Renal pelvis (tissue), 4 donors: Measurements from ENCODE around the gene TMEM54. TPM values are rescaled to one million over a fixed set of nuclear protein-coding genes. Genes with fewer than 3 reads are reported as not detected.
A peak's percentile ranks its signal among the peaks of the same experiment; 100 is the strongest.

Experiments used
- DNase-seq: peaks from one replicate; pipeline ENCODE4 v3.0.0-alpha.2; 2013
- polyA plus RNA-seq, 3 donors: library from polyadenylated mRNA; unstranded; fragments of 120-200 nt; gene quantifications; one replicate each; pipeline ENCODE4 v1.2.1, GENCODE V29; 2013; ENCODE audit not compliant: insufficient read length in 3 of 3

TMEM54 gene
- polyA plus RNA-seq, 3 donors: 7.2 to 10.1 (median 7.4) TPM

DNA sequence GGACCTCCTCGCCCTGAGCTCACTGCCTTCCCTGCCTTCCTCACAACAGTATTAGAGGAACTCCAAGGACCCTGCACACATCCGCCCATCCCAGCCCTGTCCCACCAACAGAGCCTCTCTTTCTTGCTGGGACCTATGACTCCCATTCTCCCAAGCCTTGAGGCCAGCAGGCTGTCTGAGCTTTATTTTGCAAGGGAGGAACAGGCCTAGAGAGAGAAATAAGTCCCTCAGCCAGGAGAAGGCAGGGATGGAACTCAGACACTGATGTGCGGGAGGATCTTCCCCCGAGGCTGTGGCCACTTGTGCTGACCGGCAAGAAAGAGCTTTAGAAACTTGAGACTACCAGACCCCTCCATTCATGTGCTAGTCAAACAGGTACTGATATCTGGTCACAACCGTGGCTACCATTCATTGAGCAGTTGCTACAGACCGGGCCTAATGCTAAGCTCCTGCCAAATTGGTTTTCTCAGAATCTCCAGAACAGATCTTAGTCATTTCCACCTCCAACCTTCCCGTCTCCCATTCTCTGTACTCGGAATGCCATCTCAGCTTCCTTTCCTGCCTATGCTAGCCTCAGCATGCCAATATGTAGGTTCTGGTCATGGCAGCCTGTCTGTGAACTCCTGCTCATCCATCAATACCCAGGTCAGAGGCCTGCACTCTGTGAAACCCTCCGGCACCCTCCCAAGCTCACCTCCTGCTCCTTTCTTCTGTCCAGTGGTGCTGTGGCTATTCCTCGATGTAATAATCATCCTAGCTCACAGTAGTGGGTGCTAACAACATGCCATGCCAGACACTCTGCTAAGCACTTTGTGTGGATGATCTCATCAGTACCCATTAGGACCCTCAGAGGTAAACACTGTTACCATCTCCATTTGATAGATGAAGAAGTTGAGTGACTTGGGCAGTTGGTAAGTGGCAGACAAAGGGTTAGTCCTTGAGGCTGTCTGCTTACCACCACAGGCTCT, 3.8 kb downstream of the TMEM54 start:
- DNase-seq: no peak

DNA sequence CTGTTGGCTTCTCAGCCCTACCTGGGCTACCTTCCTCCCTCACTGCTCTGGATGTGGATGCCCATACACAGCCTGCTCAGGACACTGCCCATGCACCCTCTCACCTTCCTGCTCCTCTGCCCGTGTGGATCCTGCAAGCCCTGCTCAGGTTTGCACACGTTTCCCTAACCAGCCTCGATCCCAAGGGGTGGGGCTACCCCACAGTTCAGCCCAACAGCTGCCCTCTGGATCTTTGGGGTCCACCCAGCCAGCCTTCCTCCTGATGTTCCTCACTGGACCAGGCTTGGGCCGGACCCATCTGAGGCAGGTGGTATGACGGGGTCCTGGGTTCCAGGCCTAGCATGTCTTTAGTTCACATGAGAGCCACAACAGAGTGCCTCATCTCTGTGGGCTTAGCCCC, 4.7 kb downstream of the TMEM54 start:
- no peak for DNase-seq

DNA sequence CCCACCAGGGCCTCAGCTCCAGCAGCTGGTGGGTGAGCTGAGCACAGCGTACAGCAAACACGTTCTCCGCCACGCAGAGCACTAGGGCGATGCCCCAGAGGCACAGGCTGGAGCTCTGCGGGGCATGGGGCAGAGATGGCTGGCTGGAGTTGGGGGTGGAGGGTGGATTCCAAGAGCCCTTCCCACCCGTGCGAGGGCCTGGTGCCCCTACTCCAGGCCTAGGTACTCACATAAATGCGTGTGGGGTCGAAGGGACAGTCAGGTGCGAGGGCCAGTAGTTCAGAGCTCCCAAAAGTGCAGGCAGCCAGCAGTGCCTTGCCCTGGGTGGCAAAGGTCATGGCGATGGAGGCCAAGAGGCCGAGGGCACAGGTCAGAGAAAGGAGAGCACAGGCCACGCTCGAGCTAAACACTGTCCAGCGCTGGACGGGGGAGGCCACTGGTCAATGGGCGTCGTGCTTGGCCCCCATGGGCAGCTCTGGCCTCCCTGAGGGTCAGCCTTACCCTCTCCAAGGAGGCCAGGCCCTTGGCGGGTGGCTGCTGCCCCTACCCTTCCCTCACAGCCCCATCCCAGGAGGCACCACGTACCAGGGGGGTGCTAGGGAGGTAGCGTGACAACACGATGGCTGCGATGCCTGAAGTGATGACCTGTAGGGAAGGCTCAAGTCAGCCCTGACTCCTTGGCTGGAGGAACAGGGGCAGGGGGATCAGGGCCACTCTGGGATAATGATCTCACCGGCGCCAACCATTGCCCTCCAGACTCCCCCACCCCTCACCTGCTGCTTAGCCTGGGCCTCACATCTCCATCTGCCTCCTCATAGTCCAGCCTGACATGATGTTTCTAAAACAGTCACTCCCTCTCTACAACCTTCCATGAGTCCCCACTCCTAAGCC, 5.6 kb downstream of the TMEM54 start:
- DNase-seq: no peak

DNA sequence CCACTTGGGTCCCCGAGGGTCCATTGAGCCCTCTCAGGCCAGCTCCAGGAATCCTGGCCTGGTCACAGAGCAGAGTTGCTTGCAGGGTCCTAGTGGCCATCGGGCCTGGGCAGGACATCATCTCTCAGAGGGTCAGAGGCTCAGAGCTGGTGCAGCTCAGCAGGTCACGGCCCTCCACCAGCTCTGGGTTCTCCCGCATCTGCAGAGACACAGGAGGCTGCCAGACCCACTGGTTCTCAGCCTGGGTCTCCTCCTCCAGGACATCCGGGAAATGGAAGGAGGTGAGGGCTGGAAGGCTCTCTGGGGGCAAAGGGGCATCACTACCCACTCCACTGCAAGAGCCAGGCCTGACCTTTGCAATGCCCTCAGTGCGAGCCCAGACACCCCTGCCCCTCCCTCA, 6.5 kb downstream of the TMEM54 start:
- no peak for DNase-seq

DNA sequence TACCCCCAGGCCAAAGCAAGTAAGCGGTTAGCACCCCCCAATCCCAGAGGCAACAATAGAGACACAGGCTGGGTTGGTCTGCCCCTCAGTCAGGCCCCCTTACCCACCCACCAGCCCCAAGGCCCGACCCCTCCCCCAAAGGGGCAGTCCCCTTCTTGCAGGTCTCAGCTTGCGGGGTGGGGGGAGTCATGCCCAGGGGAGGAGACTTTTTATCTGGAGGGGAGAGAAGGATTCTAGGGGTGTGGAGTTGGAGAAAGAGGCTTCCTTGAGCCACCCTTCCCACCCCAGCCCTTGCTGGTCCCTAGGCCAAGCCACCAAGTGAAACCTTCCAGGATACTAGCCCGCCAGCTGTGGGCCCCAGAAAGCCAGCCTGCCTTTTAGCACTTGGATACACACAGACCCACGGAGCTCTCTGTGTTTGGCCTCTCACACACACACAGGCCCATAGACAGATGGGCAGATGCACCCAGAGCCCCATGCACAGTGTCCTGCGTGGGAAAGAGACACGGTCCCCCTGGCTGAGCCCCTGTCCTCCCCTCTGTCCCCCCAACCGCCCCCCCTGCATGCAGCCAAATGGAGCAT, 7.1 kb downstream of the TMEM54 start:
- no peak for DNase-seq

DNA sequence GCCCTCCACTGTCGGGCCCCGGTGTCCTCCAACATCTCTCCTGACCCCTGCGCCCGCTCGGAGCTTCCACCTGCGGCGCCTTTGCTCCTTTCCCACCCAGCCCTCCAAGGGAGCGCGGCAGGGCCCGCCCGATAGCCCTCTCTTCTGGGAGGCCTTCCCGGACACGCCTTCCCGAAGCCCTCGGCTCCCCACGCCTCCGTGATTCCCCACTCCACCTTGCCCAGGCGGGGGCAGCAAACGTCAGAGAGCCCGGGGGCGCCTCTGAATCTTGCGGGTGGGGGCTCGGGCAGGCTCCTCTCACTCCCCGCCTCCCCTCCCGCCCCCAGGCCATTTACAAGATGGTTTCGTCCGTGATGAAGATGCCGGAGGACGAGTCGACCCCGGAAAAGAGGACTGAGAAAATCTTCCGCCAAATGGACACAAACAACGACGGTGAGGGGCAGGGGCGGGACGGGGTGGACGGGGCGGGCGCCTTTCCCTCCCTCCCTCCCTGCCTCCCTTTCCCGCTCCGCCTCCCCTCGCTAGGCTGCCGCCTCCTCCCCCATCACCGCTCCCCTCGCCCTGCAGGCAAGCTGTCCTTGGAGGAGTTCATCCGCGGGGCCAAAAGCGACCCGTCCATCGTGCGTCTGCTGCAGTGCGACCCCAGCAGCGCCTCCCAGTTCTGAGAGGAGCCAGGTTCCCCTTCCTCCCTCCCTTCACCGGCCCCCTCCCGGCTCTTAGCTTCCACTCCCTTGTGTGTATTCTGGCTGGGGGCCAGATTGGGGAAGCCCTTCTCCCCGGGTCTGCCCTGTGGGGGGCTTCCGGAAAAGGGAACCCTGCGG, 7.8 kb downstream of the TMEM54 start:
- no peak for DNase-seq

DNA sequence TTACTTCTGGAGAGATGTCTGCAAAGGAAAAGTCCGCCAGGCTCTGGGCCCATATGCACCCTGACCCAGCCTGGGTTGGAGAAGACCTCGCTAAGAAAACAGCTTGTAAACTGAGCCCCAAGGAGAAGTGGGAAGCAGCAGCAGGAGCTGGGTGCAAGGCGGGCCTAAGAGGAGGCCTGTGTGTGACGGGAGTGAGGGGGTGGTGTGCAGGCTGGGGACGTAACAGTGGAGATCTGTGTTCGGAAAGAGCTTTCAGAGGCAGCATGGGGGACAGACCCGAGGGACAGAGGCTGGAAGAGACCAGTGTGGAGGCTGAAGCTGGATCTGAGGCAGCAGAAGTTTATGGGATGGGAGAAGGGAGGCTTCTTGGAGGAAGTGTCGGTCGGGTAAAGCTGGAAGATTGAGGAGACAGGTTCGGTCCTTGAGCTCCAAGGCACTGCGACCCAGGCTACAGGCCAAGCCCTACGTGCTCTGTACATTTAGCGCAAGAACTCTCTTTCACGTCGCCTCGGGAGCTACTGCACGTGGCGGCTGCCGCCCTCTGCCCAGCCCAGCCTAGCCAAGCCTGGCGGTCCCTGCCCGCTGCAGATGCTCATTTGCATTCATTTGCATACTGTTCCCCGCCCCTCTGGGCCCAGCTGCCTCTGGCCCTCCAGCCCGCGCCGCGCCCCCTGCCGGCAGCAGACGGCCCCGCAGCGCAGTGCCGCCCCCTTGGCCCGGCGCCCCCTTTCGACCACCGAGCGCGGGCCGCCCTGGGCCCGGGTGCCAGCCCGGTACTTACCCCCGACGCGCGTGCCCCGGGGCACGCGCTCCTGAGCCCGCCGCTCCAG, 8.6 kb downstream of the TMEM54 start:
- no peak for DNase-seq

DNA sequence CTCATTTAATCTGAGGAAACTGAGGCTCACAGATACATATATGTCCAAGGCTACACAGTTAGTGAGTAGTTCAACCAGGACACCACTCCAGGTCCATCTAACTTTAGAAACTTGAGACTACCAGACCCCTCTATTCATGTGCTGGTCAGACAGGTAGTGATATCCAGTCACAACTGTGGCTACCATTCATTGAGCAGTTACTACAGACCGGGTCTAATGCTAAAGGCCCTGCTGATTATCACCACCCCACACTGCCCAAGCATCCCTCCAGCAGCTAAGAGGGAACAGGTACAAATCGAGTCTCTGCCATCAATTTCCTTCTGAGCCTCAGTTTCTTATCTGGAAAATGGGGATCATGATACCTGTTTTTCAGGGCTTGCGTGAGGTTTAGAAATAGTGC, 9.6 kb downstream of the TMEM54 start:
- DNase-seq: no peak

DNA sequence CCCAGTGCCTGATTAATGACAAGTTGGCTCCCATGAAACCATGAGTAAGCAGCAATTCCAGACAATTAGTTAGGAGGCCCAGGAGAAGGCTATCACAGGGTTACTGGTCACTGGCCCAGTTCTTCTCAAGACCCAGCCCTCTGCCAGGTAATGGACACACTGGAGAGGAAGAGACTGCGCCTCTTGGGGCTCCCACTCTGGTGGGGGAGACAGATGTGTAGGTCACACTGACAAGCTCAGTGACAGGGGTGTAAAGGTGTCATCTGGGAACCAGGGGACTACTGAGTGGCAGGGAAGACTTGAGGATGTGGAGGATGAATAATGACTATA, 10.0 kb downstream of the TMEM54 start:
- DNase-seq: no peak

DNA sequence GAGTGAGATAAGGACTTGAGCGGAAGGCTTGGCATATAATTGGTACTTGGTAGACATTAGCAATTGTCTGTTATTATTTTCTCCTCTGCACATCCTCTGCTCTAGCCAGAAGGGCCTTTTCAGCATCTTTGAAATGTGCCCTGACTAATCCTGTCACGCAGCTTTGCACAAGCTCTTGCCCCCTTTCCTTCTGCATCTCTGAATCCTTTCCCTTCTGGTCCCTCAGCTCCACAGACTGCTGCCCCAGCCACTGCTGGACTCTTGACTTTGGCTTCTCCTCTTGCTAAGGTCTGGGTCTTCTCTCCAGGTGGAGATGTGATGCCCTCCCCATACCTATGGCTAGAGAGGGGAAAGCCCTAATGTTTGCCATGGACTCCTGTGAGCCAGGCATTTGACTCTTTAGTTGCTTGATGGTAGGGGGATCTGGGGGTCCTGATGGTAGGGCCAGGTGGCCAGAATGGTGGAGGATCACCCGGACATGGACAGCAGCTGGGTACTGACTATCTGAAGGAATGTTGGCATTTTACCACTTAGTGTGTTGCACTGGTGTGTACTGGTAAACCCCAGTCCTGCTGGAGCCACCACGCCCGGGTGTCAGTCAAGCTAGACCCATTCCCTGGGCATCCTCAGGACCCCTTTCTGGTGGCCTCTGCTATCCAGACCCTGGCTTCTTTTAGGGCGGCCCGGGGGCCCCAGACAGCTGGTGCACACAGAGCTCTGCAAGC, 10.5 kb downstream of the TMEM54 start:
- DNase-seq: no peak

DNA sequence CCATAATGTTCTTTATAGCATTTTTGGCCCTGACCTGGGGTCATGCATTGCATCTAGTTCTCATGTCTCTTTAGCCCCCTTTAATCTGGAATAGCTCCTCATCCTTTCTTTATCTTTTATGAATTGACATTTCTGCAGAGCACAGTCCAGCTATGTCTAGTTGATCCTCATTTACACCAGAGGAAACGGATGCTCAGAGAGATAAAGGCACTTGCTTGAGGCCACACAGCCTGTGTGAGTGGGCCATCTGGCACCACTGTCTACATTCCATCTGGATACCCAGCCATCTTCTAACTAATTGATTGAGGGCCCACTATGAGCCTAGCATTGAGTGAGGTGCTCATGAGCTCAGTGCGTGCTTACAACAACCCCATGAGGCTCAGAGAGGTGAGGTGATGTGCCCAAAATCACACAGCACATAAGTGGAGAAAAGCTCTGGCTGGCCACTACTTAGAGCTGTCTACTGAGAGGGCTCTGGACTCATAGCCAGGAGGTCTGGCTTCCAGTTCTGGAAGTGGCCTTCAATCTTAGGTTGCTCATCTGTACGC, 11.4 kb downstream of the TMEM54 start:
- no peak for DNase-seq

DNA sequence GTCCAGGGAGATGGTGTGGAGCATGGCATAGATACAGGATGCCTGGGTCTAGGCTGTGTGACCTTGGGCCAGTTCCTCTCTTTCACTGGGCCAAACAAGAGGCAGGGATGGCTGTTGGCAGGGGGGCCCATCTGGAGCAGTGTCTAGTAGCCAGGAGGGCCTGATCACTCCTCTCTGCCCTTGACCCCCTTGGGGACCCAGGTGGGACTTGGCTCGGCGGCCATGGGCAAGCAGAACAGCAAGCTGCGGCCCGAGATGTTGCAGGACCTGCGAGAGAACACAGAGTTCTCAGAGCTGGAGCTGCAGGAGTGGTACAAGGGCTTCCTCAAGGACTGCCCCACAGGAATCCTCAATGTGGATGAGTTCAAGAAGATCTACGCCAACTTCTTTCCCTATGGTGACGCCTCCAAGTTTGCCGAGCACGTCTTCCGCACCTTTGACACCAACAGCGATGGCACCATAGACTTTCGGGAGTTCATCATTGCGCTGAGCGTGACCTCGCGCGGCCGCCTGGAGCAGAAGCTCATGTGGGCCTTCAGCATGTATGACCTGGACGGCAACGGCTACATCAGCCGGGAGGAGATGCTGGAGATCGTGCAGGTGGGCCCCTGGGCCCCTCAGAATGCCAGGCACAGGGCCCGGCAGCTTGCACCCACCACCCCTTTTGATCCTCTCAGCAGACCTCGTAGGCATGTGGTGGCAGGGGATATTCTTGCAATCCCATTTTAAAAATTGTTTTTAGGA, 12.3 kb downstream of the TMEM54 start:
- DNase-seq: no peak

DNA sequence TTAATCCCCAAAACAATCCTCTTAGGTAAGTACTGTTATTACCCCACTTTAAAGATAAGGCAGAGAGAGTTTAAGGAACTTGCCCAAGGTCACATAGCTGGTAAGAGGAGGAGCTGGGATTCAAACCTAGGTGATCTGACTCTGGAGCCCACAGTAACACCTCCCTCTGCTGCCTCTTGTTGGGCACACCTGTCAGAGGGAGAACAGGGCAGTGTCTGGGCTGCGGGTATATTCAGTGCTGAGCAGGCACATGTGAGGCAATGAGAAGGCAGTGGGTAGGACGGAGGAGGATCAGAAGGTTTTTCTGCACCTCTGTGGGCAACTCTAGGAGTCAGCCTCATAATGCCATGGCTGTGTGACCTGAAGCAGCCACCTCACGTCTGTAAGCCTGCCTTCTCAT, 13.1 kb downstream of the TMEM54 start:
- no peak for DNase-seq

DNA sequence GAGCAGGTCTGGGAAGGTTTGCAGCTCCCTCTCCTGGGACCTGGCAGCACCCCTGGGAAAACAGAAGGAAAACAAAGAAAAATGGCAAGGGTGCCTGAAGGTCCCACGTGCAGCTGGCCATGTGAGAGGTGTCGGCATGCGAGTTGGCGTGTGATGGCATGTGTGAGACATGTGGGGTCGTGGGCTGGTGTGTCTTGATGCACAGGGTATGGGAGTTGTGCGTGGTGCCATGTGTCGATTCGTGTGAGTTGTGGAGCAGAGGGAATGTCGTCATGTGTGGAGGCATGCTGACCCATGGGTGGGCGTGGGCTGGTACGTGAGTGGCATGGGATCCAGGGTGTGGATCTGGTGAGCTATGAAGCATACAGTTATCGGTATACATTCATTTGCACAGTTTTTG, 13.6 kb downstream of the TMEM54 start:
- no peak for DNase-seq

DNA sequence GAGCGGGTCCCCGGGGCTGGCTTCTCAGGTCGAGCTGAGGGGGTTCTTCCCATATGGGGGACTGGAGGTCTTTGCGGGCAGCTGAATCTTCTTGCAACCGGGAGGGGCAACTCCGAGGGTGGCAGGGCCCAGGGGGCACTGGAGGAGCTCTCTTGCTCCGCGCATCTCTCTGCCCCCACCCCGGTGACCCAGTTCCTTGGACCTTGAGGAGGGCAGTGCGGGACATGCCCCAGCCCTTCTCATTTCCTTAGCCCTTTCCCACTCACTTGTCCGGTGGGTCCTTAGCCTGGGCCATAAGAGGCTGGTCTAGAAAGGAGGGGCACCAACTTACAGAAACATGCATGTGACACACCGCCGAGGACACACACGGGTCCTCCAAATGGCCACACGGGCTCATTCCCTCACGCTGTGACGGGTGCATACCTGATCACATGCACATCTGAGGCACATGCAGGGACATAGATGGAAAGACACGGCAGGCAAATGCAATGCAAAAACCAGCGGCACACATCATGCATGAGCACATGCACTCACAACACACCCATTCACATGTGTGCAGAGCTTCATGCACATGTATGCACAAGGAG, 14.3 kb downstream of the TMEM54 start:
- DNase-seq: no peak

DNA sequence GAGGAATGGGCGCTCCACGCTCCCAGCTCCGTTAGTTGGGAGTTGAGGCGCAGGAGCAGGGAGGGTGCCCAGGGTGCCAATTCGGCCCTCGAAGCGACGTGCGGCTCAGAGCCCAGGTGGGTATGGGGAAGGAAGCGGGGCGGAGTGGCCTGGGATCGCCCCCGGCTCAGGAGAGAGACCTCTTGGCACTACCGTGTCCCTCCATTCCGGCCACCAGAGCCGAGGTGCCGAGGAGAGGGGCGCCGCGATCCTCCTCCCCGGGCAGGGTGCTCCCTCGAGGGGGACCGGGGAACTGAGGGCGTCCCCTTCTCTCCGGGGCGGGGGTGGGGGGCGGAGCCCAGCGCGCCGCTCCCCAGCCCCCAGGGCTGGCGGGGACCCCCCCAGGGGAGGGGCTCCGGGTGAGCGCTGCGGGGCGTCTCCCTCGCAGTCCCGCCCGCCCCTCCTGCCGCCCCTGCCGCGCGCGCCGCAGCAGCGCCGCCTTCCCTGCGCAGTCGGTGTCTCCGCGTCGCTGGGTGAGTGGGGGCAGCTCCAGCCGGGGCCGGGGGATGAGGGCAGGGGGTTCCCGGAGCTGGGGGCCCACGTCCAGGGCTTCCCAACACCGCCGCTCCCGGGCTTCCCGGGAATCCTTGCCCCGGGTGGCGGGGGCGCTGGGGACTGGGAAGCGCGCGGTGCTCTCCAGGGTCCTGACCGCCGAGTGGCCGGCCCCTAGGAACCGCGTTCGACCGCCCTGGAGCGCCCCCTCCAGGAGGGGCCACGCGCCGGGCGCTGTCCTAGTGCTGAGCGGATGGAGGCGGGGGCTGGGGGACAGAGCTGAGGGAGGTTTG, 15.0 kb downstream of the TMEM54 start, which contains the start of gene HPCA:
TSS of gene HPCA (plus strand) at position 488 of the 824 bp plus-strand sequence. CDS start 2,408 bp downstream, outside the sequence.
- peak; percentile 78 for DNase-seq

DNA sequence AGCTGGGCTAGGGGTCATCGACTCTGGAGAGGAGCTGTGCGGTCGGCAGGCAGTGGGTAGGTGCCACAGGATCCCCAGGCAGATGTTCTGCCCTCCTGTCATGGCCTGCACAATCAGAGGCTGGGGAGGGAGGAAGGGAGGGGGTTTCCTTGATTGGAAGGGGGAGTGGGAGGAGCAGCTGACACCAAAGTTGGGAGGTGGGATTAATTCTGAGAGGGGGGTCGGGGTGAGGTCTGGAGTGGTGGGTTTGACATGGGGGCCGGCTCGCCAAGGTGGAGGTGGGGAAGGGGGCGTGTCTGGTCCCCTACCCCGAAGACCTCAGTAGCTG, 15.5 kb downstream of the TMEM54 start:
- DNase-seq: no peak

DNA sequence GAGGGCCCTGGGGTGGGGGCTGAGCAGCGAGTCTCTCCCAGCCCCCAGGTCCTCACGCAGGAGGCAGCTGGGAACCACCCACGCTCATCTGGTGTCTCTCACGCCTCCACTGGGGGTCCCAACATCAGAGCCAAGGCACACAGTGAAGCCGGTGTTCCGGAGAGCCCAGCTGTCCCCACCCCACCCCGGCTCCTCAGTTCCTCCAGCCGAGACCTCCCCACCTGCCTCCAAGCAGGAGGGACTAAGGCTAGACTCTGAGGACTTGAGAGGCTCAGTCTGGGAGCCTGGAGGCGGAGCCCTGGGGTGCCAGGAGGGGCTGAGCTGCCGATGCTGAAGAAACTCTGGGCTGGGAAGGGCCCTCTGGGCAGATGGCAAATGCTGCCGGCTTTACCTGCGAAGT, 16.5 kb downstream of the TMEM54 start:
- DNase-seq: no peak
